C4-2B (cell line): ENCODE results near the gene CCKAR.

Experiments used
- H3K27ac ChIP-seq: fragments of 450-650 bp; 2 replicates; pipeline ENCODE4 v1.5.1; 2017
- CTCF ChIP-seq: fragments of 450-650 bp; conservative IDR thresholded peaks from 2 replicates; pipeline ENCODE4 v1.5.1; 2017; ENCODE audit warnings: mild to moderate bottlenecking
- ZFX ChIP-seq: fragments of 450-650 bp; IDR thresholded peaks from 2 replicates; pipeline ENCODE4 v1.6.1; 2017

The CCKAR gene

GRCh38 chr4:26458157-26458561, 32.1 kb downstream of the CCKAR start:
- TF ChIP-seq CTCF: no peak
- no peak for TF ChIP-seq ZFX
- no peak overlapping the region for H3K27ac ChIP-seq

- no peak overlapping the region for H3K27ac ChIP-seq
These were observed 32.9 kb downstream of the CCKAR start for GRCh38 chr4:26457412-26457811.

GRCh38 chr4:26455571-26455970, 34.7 kb downstream of the CCKAR start:
- no peak for TF ChIP-seq CTCF
- no peak for TF ChIP-seq ZFX
- no peak overlapping the region for H3K27ac ChIP-seq

More at GRCh38 chr4:26457412-26457811, 32.9 kb downstream of the CCKAR start:
- TF ChIP-seq CTCF (no peak), ZFX (no peak)

GRCh38 chr4:26454961-26455360, 35.3 kb downstream of the CCKAR start:
- no peak for TF ChIP-seq CTCF
- TF ChIP-seq ZFX: no peak
- no peak overlapping the region for H3K27ac ChIP-seq

- TF ChIP-seq CTCF (no peak), ZFX (no peak)
- 0 out of 2 replicates have a peak overlapping the region, but pooled peaks have one; percentile 11 for H3K27ac ChIP-seq
These were observed 37.4 kb downstream of the CCKAR start for GRCh38 chr4:26452565-26453531.

- H3K27ac ChIP-seq: no peak overlapping the region
- TF ChIP-seq CTCF (no peak), ZFX (no peak)
These were observed 38.7 kb downstream of the CCKAR start for GRCh38 chr4:26451597-26451996.

- TF ChIP-seq CTCF (no peak), ZFX (no peak)
- no peak overlapping the region for H3K27ac ChIP-seq
These were observed 39.9 kb downstream of the CCKAR start for GRCh38 chr4:26450418-26450817.
